ENCODE measurements around the gene ZFYVE16. TPM values are rescaled to one million over a fixed set of nuclear protein-coding genes. Genes with fewer than 3 reads are reported as not detected.

The ZFYVE16 gene
- total RNA-seq, 1 experiment from 2014 or later = 52.7 TPM

GRCh38 chr5:80480354-80480753 is 72.5 kb downstream of the ZFYVE16 start:
- no peak for DNase-seq
- Mint-ChIP-seq H3K27me3 (ENCODE audit: unreplicated experiment) (no peaks in the 10 kb centered on the region), H3K9me3 (ENCODE audit: low read depth, unreplicated experiment) (peaks cover 3% of the 10 kb centered on the region), H3K36me3 (ENCODE audit: insufficient read depth, unreplicated experiment) (peaks cover 38% of the 10 kb centered on the region), H3K4me3 (ENCODE audit: low read depth, unreplicated experiment) (no peak overlapping the region), H3K4me1 (ENCODE audit: low read depth, unreplicated experiment) (no peaks in the 10 kb centered on the region), H3K27ac (ENCODE audit: unreplicated experiment) (no peak overlapping the region)
- TF ChIP-seq CTCF (IDR thresholded peaks at IDR 0.05; ENCODE audit: unreplicated experiment) = no peak
- BruUV-seq (replicated peaks) = no TSS peak
- intact Hi-C loops (cut with micrococcal nuclease; ENCODE audit: unreplicated experiment) = no loop called here
- CTCF ChIA-PET = interaction anchor here (1.1 kb wide), 1 partner anchor 14 kb away, joined by 3 read pairs; no protein-coding TSS in a partner anchor

- intact Hi-C loops (cut with micrococcal nuclease; ENCODE audit: unreplicated experiment) = loop anchor here (1.0 kb wide), 1 partner anchor 191 kb away; no protein-coding TSS in a partner anchor
- BruUV-seq (replicated peaks) = no TSS peak
- Mint-ChIP-seq H3K27ac (ENCODE audit: unreplicated experiment) (peak overlapping the region; percentile 58), H3K36me3 (ENCODE audit: insufficient read depth, unreplicated experiment) (peaks cover 38% of the 10 kb centered on the region), H3K4me1 (ENCODE audit: low read depth, unreplicated experiment) (peaks cover under 1% of the 10 kb centered on the region), H3K4me3 (ENCODE audit: low read depth, unreplicated experiment) (no peak overlapping the region), H3K9me3 (ENCODE audit: low read depth, unreplicated experiment) (peaks cover 3% of the 10 kb centered on the region), H3K27me3 (ENCODE audit: unreplicated experiment) (no peaks in the 10 kb centered on the region)
- DNase-seq = peak; percentile 62
- peak; percentile 83 for TF ChIP-seq CTCF (IDR thresholded peaks at IDR 0.05; ENCODE audit: unreplicated experiment)
- CTCF ChIA-PET = interaction anchor here (0.6 to 1.6 kb wide), 7 partner anchors 13 to 626 kb away, joined by 3 to 17 read pairs (median 3); partner anchors contain the start of genes DHFR and MSH3
Observed at GRCh38 chr5:80481019-80481893, 73.4 kb downstream of the ZFYVE16 start.

- H3K9me3 Mint-ChIP-seq (ENCODE audit: low read depth, unreplicated experiment) = peaks cover 3% of the 10 kb centered on the region
- CTCF ChIA-PET = interaction anchor here (0.7 kb wide), 1 partner anchor 445 kb away, joined by 3 read pairs; no protein-coding TSS in a partner anchor
- BruUV-seq (replicated peaks) = no TSS peak
- H3K4me3 Mint-ChIP-seq (ENCODE audit: low read depth, unreplicated experiment) = no peak overlapping the region
- no peak for TF ChIP-seq CTCF (IDR thresholded peaks at IDR 0.05; ENCODE audit: unreplicated experiment)
- peaks cover 12% of the 10 kb centered on the region for H3K4me1 Mint-ChIP-seq (ENCODE audit: low read depth, unreplicated experiment)
- intact Hi-C loops (cut with micrococcal nuclease; ENCODE audit: unreplicated experiment) = no loop called here
- H3K36me3 Mint-ChIP-seq (ENCODE audit: insufficient read depth, unreplicated experiment) = peaks cover 49% of the 10 kb centered on the region
- H3K27ac Mint-ChIP-seq (ENCODE audit: unreplicated experiment) = peak overlapping the region; percentile 76
- no peaks in the 10 kb centered on the region for H3K27me3 Mint-ChIP-seq (ENCODE audit: unreplicated experiment)
- no peak for DNase-seq
Observed at GRCh38 chr5:80482578-80482977, 74.7 kb downstream of the ZFYVE16 start.

GRCh38 chr5:80483636-80484232 is 75.9 kb downstream of the ZFYVE16 start:
- CTCF ChIA-PET = interaction anchor here (0.6 kb wide), 1 partner anchor 172 kb away, joined by 3 read pairs; no protein-coding TSS in a partner anchor
- TF ChIP-seq CTCF (IDR thresholded peaks at IDR 0.05; ENCODE audit: unreplicated experiment) = no peak
- Mint-ChIP-seq H3K27ac (ENCODE audit: unreplicated experiment) (no peak overlapping the region), H3K36me3 (ENCODE audit: insufficient read depth, unreplicated experiment) (peaks cover 60% of the 10 kb centered on the region), H3K27me3 (ENCODE audit: unreplicated experiment) (no peaks in the 10 kb centered on the region), H3K9me3 (ENCODE audit: low read depth, unreplicated experiment) (peaks cover 3% of the 10 kb centered on the region), H3K4me1 (ENCODE audit: low read depth, unreplicated experiment) (peaks cover 12% of the 10 kb centered on the region), H3K4me3 (ENCODE audit: low read depth, unreplicated experiment) (no peak overlapping the region)
- BruUV-seq (replicated peaks) = no TSS peak
- intact Hi-C loops (cut with micrococcal nuclease; ENCODE audit: unreplicated experiment) = no loop called here
- DNase-seq = no peak

Data from Calu3 (cell line).